22Rv1 (cell line): Measurements from ENCODE around the gene EIF5AL1.
"Not testable (repeated sequence)": the region's sequence is repeated elsewhere in the genome, so short reads cannot be mapped to it uniquely, and the experiment has no call there.

Source experiments
- H3K27ac ChIP-seq: fragments of 450-650 bp; 2 replicates; pipeline ENCODE4 v1.5.1; 2017
- ZFX ChIP-seq: fragments of 450-650 bp; IDR thresholded peaks from 2 replicates; pipeline ENCODE4 v1.6.1; 2017; ENCODE audit warnings: antibody characterized with exemption, borderline replicate concordance
- TF ChIP-seq, protein P1 (sequence below): fragments of 450-650 bp; IDR thresholded peaks from 2 replicates; pipeline ENCODE4 v1.5.1; 2017; ENCODE audit warnings: mild to moderate bottlenecking

The EIF5AL1 gene

DNA sequence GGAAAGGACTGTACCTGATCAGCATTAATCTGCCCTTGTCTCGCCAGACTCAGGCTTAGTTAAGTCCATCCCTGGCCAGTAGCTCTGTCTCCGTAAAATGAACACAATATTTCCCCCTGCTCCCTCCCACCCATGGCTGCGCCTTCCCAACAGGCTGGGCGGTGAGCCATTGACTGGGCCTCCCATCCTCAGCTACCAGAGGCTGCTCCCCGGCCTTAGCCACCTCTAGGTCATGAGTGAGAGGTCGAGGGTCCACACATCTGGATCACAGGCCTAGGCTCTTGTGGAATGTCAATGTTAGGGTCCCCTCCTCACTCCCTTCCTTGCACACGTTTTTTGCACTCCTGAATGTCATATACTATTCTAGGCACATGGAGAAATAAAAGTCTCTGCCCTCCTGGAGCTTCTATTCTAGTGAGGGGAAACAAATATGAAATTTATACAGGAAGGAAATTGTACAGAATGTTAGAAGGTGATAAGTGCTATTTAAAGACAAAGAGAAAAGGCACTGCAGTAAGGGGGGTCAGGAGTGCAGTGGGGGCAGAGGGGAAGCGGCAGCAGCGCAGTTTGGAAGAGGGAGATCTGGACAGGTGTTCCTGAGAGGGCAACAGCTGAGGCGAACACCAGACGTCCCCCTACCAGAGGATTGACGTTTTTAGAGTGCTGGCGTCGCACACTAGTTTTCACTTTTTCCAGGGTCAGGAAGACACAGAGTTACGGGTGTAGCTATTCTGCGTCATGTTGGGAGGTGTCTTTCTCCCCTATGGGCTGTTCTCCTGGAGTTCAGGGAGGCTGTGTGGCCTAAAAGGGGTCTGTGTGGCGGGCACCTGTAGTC, 17.2 kb upstream of the EIF5AL1 start:
- H3K27ac ChIP-seq = no peak overlapping the region
- no peak for TF ChIP-seq ZFX

DNA sequence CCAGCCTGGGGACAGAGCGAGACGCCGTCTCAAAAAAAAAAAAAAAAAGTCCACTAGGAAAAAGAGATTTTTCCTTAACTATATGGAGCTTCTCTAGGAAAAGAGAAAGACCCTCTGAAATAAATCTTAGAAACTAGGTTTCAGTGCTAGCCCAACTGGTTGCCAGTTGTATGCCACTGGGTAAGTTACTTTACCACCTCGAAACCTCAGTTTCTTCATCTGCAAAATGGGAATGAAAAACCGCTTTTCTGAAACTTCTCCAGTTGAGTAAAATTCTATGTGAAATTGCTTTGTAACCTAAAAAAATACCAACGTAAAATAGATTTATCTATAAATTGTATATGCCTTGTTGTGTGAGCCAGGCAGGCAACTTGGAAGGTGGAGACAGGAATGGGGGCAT, 16.5 kb upstream of the EIF5AL1 start:
- TF ChIP-seq, protein P1, sequence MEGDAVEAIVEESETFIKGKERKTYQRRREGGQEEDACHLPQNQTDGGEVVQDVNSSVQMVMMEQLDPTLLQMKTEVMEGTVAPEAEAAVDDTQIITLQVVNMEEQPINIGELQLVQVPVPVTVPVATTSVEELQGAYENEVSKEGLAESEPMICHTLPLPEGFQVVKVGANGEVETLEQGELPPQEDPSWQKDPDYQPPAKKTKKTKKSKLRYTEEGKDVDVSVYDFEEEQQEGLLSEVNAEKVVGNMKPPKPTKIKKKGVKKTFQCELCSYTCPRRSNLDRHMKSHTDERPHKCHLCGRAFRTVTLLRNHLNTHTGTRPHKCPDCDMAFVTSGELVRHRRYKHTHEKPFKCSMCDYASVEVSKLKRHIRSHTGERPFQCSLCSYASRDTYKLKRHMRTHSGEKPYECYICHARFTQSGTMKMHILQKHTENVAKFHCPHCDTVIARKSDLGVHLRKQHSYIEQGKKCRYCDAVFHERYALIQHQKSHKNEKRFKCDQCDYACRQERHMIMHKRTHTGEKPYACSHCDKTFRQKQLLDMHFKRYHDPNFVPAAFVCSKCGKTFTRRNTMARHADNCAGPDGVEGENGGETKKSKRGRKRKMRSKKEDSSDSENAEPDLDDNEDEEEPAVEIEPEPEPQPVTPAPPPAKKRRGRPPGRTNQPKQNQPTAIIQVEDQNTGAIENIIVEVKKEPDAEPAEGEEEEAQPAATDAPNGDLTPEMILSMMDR = no peak
- no peak for TF ChIP-seq ZFX
- H3K27ac ChIP-seq = no peak overlapping the region

DNA sequence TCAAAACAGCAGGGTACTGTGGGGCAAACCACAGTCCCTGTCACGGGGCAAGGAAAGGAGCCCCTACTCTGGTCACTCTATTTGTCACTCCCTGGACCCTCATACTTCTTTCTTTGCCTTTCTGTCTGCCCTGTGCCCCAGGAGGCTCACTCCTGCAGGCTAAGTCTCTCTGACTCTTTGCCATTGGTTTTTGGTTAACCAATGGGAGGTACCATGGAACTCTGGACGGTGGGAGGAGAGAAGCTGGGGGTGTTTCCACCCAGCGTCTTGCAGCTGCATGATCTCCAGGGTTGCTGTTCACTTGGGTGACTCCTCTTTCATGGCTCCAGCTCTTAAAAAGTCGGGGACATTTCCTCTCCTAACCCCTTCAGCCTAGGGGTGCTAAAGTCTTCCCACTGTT, 15.4 kb upstream of the EIF5AL1 start:
- no peak overlapping the region for H3K27ac ChIP-seq
- TF ChIP-seq, protein P1 = no peak
- no peak for TF ChIP-seq ZFX

DNA sequence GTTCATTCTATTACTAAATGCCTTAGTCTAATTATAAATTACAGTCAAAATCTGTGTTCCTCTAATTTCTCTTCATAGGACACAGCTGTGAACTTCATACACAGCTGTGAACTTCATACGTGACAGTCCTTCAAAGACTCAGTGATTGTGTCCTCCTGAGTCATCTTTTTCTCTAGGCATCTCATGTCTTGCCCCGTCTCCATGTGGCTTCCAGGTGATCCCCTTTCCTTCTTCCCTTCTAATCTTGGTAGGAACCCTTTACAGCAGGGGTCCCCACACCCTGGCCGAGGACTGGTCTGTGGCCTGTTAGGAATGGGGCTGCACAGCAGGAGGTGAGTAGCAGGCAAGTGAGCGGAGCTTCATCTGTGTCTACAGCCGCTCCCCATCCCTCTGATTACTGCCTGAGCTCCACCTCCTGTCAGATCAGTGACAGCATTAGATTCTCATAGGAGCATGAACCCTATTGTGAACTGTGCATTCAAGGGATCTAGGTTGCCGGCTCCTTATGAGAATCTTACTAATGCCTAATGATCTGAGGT, 14.0 kb upstream of the EIF5AL1 start:
- no peak for TF ChIP-seq ZFX
- TF ChIP-seq, protein P1 = no peak
- H3K27ac ChIP-seq = no peak overlapping the region

DNA sequence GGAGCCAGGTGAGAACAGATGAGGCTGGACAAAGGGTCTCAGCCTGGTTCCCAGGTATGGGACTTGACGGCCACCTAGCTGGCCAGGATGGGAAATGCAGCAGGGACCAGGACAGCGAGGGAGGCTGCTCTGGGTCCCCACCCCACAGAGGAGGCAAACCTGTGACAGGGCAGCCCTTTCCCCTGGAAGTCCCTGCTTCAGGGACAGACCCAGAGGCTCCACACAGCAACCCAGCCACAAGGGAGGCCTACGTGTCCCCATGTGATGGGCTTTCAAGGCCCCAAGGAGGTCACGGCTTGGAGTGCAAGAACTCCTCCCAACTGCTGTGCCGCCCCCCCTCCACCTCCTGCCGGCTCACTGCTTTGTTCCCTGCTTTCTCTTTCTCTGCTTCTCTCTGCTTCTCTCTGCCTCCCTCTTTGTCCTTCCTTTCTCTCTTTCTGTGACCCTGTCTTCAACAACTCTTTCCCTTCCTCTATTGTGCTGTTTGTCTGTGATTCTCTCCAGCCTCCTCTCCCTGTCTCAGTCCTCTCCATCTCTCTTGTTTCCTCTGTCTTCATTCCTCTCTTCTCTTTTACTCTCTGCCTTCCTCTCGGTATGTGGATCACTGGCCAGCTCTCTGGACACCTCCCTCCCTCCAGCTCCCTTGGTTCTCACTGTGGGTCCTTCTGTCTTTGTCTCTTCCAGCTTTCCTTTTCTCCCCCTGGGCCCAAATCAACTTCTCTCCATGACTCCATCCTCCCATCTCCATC, 9.6 kb upstream of the EIF5AL1 start:
- TF ChIP-seq ZFX = no peak
- TF ChIP-seq, protein P1 = peak; percentile 45
- no peak overlapping the region for H3K27ac ChIP-seq

DNA sequence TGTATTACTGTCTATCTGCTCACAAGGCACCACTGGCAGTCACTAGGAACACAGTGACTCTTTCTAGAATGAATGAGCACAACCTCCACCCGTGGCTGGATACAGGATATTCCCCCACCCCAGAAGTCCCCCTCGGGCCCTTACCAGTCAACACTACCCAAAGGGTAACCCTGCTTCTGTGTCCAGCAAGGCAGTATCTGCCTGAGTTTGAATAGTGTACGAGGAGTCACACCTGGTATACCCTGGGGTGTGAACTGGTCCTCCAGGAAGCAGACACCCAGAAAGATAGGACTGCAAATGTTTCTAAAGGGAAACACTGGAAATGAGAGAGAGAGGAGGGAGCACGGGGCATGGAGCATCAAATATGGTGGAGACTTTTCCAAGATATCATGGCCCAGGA, 8.5 kb upstream of the EIF5AL1 start:
- not testable (repeated sequence) for H3K27ac ChIP-seq

DNA sequence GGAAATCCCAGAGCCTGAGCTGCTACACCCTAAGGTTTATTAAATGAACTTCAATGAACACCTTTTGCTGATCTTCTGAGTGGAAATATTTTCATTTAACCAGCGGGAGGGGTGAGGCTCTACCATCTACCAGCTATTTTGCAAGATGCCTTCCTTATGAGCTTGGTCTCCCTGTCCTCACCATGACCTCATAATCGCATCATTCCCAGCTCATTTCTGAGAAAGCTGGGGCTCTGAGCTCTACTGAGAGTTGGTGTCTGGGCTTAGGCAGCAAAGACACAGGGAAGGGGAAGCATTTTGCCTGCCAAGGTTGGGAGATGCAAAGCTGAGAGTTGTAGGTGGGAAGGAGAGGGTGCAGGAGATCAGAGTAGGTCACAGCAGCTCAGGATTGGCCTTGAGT, 7.8 kb upstream of the EIF5AL1 start:
- H3K27ac ChIP-seq = not testable (repeated sequence)

DNA sequence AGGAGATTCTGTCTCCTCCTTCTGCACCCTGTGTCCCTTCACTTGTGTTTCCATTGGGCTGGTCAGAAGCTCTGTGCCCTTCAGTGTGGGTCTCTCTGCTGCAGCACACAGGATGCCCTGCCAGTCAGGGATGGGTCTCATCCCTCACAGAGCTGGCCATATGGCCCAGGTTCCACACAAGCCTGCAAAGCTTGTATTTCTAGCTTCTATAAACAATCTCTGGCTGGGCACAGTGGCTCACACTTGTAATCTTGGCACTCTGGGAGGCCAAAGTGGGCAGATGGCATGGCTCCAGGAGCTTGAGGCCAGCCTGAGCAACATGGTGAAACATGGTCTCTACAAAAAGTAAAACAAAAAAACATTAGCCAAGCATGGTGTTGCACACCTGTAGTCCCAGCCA, 7.0 kb upstream of the EIF5AL1 start:
- not testable (repeated sequence) for H3K27ac ChIP-seq

DNA sequence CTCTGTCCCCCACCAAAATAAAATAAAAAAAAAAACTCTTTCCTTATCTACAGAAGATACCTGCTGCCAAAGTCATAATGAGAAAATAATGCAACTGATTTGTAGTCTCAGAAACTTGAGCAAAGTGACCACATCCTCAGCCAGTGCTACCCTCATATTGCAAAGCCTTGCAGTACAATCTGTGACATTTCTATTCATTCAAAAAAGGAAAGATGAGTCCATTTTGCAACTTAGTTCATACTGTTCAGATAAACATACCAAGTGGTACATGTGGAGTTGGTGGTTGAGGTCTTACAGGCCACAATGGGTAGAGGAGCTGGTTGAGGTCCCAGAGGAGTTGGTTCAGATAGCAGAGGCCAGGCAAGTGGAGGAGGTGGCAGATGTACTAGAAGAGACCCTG, 6.5 kb upstream of the EIF5AL1 start:
- TF ChIP-seq, protein P1 = no peak
- no peak for TF ChIP-seq ZFX
- H3K27ac ChIP-seq = no peak overlapping the region
